Thoracic aorta (tissue), 2 donors: ENCODE results near the gene KDSR. TPM values are rescaled to one million over a fixed set of nuclear protein-coding genes. Genes with fewer than 3 reads are reported as not detected.

ENCODE experiments used
- ATAC-seq: fragments of 150-250 bp; one replicate; pipeline ENCODE4 v1.8.0; 2017; ENCODE audit warnings: low read depth; ENCODE audit not compliant: insufficient number of reproducible peaks, low FRiP score
- DNase-seq: peaks from one replicate; pipeline ENCODE4 v3.0.0-alpha.2; 2020; ENCODE audit warnings: low spot score
- H3K27ac ChIP-seq, 2 donors: fragments of 200-600 bp; sonication (generic); 1 replicate in 1 of 2; 2 replicates in 1 of 2; pipeline ENCODE4 v1.5.1; 2016; ENCODE audit warnings: mild to moderate bottlenecking in 2 of 2, moderate library complexity in 2 of 2
- H3K27me3 ChIP-seq: fragments of 200-600 bp; sonication (generic); replicated peaks from 2 replicates; pipeline ENCODE4 v1.6.0; 2016; ENCODE audit warnings: mild to moderate bottlenecking; ENCODE audit not compliant: insufficient read depth
- H3K36me3 ChIP-seq: fragments of 200-600 bp; sonication (generic); one replicate; pipeline ENCODE4 v1.5.1; 2016
- H3K4me1 ChIP-seq, 2 donors: fragments of 200-600 bp; sonication (generic); 1 replicate in 1 of 2; 2 replicates in 1 of 2; pipeline versions ENCODE4 v1.5.1 to v1.6.0; 2016; ENCODE audit warnings: low read depth in 2 of 2, mild to moderate bottlenecking in 1 of 2; ENCODE audit not compliant: control insufficient read depth in 1 of 2
- H3K4me3 ChIP-seq: fragments of 200-600 bp; sonication (generic); 2 replicates; pipeline ENCODE4 v1.5.1; 2016; ENCODE audit warnings: mild to moderate bottlenecking
- H3K9me3 ChIP-seq: fragments of 200-600 bp; sonication (generic); 2 replicates; pipeline ENCODE4 v1.5.1; 2016
- CTCF ChIP-seq: fragments of 200-600 bp; sonication (generic); IDR thresholded peaks from one replicate; pipeline ENCODE4 v1.5.1; 2019; ENCODE audit warnings: antibody characterized with exemption
- total RNA-seq, 2 donors: library from RNA; depleted of rRNA; stranded (reverse); fragments of >200 nt; gene quantifications; one replicate each; pipeline versions ENCODE4 v1.1.0 to v1.2.3, GENCODE V29; 2016

The KDSR gene
- total RNA-seq, 2 donors from 2014 or later: 46.2 to 72.4 TPM

DNA sequence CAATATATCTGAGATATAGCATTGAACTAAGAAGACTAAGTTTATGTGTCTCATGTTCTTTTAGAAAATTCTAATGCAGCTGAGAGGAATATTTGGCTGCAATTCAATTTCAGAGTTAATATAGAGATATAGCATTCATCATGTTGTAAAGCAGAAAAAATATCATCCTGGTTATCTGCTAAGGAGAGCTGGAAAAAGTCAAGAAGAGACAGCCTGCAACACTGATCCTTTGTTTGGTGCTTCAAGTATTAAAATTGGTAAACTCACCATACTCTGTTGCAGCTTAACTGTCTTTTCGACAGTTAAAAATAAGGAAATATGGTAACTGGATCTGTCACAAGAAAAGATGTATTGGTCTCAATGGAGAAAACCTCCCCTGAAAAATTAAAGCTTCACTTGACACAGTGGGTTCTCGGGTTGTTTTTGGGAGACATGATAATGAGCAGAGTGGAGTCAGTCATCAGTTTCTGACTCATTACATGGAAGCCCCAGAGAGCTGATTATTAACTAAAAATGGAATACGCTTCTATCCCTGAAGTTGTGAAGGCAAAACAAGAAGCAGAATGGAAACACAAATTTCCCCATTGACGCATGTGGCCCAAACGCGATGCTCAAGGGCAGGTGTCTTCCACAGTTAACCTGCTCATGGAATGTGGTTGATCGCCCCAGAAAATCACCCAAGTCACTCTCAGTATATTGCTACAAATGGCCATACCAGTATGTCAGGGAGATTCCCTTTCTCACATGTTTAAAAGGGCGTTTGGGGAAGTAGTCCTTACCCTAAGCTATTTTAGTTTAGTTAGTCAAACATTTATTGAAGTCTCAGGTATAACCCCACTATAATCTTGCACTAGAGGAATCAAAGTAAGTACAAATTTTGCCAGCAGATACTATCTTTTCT is 55.6 kb downstream of the KDSR start:
- H3K4me3 ChIP-seq: no peak overlapping the region
- no peaks in the 10 kb centered on the region for H3K36me3 ChIP-seq
- TF ChIP-seq CTCF: no peak
- DNase-seq (no peak), ATAC-seq (no peak)
- no peaks in the 10 kb centered on the region for H3K9me3 ChIP-seq
- peaks cover 13 to 42% of the 10 kb centered on the region in 2 donors for H3K4me1 ChIP-seq
- H3K27ac ChIP-seq: no peak overlapping the region
- no peaks in the 10 kb centered on the region for H3K27me3 ChIP-seq

- Histone ChIP-seq H3K27ac (no peak overlapping the region), H3K36me3 (no peaks in the 10 kb centered on the region), H3K4me1 (peaks cover 9 to 22% of the 10 kb centered on the region in 2 donors), H3K27me3 (no peaks in the 10 kb centered on the region), H3K9me3 (no peaks in the 10 kb centered on the region), H3K4me3 (no peak overlapping the region)
- no peak for TF ChIP-seq CTCF
- DNase-seq (no peak), ATAC-seq (no peak)
Observed at GRCh38 chr18:63309422-63309821, 57.6 kb downstream of the KDSR start.

DNA sequence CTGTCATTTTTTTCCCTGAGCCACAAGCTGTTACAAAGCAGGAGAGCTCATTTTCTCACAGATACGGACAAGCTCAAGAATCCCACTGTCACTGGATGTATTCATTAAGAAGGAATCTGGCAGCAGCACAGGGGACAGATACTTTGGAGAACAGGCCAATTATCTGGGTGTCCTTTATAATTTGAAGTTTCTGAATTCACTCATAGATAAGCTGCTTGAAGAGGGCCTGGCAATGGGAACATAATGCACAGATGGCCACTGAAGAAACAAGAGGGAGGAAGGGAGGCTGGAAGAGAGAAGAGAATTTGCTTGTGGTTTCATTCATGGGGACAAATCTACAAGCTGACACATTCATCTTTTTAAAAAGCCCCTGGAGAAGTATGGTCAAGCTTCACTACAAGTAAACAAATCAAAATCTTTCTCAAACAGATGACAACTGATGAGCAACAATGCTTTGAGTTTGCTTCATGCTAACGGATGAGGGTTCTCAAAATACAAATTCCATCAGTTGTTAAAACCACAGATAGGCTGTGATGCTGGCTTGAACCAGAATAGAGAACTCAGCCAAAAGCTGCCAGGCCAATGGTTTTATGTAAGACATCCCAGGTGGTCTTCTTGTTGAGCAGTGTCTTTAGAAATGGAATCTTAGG is 59.3 kb downstream of the KDSR start:
- Histone ChIP-seq H3K4me1 (peaks cover 12 to 16% of the 10 kb centered on the region in 2 donors), H3K27me3 (no peaks in the 10 kb centered on the region), H3K4me3 (no peak overlapping the region), H3K36me3 (no peaks in the 10 kb centered on the region), H3K27ac (no peak overlapping the region), H3K9me3 (no peaks in the 10 kb centered on the region)
- no peak for TF ChIP-seq CTCF
- DNase-seq (no peak), ATAC-seq (no peak)

GRCh38 chr18:63306819-63307550 is 60.0 kb downstream of the KDSR start:
- H3K27me3 ChIP-seq: no peaks in the 10 kb centered on the region
- no peak overlapping the region for H3K4me3 ChIP-seq
- no peaks in the 10 kb centered on the region for H3K9me3 ChIP-seq
- no peak for TF ChIP-seq CTCF
- ATAC-seq (no peak), DNase-seq (no peak)
- no peak overlapping the region for H3K27ac ChIP-seq
- H3K36me3 ChIP-seq: no peaks in the 10 kb centered on the region
- peaks cover 17 to 23% of the 10 kb centered on the region in 2 donors for H3K4me1 ChIP-seq

- Histone ChIP-seq H3K36me3 (no peaks in the 10 kb centered on the region), H3K27ac (no peak overlapping the region), H3K4me1 (peaks cover 22 to 25% of the 10 kb centered on the region in 2 donors), H3K9me3 (no peaks in the 10 kb centered on the region), H3K27me3 (no peaks in the 10 kb centered on the region), H3K4me3 (no peak overlapping the region)
- ATAC-seq: no peak
- no peak for DNase-seq
- TF ChIP-seq CTCF: no peak
Observed at GRCh38 chr18:63306249-63306648, 60.8 kb downstream of the KDSR start.
